HG03175 (cell line): Measurements from ENCODE around the gene DCP1B.
"Not testable (repeated sequence)": the region's sequence is repeated elsewhere in the genome, so short reads cannot be mapped to it uniquely, and the experiment has no call there.

Source experiments
- ATAC-seq: cut with Tn5 transposase; IDR thresholded peaks from one replicate; pipeline ENCODE4 v1.9.1; 2021; ENCODE audit warnings: mild to moderate bottlenecking, moderate library complexity; ENCODE audit not compliant: unreplicated experiment

Gene DCP1B

GRCh38 chr12:1978078-1978862 lies 26.0 kb downstream of the DCP1B start:
- ATAC-seq, result no peak

DNA sequence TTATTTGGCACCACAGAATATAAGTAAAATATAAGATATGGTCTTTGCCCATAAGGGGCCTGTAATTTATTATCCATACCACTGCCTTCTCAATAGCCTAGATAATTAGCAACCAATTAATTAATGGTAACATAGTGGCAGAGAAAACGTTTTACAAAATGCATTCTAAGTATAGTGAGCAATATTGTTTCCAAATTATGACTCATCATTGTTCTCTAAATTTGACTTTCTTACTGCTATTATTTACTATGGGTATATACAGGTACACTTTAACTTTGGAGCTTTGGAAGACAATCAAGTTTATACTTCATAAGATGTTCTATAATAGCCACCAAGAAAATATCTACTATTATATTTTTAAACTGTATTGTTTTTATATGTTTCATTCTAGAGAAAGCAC lies 26.7 kb downstream of the DCP1B start:
- ATAC-seq, result no peak

GRCh38 chr12:1977109-1977508 lies 27.1 kb downstream of the DCP1B start:
- ATAC-seq, result no peak

DNA sequence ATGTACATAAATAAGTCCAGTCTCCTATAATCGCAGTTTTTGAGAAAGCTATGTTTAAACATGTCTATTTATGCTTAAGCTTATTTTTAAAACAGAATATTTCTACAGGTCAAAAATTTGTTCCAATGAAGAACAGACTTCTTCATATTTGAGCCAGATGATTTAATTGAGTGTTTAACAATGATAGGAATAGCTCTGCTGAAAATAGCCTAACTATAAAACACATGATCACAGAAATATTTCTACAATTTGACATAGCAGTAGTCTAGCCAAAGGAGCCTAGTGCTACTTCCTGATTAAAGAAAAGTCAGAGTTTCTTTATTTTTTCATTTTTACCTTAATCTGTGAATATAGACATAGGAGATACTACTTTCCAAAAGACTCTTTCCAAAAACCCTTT lies 29.4 kb downstream of the DCP1B start:
- ATAC-seq, result no peak

DNA sequence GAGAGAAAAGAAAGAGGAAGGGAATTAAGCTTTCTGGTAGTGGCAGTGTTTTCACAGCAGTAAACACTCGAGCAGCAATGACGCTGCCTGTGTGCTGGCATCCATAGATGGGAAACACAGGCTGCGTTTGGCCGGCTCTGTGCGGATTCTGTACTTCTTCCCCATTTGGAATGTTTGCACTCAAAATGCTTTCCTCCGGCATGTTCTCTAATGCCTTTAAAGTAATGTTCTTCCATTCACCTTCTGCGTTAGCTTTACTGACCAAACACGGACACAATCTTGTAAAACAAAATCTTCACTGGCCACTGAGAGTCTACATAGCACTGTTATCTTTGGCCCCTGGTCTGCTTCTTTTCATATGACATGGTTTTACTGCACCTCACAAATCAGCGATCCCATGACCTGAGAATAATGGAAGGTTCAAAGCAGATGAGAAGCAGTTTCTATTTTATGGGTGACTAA lies 31.4 kb downstream of the DCP1B start:
- no peak for ATAC-seq

DNA sequence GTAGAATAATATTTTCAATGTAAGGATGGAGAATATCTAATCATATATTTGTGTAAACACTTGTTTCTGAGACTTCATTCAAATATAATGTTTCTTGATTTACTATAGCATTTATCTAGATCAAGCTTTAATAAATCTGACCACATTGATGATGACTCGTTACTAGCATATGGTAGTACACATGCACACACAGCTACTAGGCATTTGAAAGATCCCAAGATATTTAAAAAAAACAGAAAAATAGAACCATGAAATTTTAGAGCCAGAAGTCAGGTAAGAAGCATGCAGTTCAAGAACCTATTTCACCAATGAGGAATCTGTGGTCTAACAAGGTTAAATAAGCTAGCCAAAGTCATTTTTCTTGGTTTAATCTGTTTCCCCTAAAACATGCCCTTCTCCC lies 32.0 kb downstream of the DCP1B start:
- no peak for ATAC-seq

DNA sequence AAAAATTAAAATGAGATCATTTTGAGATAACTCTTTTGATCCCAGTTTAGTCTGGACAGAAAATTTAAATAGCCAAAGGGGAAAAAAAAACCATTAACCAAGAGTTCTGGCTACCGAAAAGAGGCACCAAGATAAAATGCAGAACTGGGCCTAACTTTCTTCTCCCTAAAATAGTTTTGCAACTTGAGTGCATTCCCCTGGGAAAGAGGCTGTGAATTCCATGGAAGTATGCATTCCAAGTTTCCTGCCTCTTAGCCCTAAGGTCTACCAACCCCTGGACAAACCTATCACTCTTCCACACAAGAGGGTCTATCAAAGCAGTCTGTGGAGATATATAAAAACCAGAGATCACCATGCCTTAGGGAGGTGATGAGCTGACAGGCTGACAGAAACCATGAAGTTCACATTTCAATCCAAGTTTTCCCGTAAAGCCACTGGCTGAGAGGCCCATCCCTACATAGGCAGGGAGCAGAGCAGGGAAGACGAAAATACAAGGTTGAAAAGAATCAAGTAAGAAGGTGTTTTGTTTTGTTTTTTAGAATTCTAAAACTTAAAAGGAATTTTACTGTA lies 33.8 kb downstream of the DCP1B start:
- no peak for ATAC-seq

DNA sequence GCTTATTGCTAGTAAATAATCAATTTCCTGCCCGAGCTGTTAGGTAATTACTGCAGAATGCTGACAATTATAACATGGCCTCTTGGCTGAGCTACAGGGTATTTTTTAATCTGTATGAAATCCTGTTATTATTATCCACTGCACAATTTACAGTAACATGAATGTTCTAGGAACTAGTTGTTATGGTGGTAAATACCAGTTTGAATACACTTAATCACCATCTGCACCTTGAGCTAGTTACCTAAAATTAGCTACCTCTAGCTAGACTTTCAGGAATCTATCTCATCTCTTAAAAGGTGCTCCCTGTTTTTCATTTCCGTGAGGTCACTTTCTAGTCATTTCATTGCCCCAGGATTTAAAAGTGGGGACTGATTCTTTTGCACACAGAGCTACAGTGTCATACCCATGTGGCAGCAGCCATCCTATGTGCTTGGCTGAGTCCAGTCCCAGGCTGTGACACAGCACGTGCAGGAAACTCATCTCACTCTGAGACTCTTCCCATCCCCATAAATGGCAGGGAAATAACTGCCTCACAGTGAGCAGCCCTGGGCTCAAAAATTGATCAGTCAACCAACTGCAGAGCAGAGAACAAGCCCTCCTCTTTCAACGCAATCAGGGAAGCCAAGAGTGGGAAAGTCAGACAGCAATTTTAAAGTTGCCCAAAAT lies 37.6 kb downstream of the DCP1B start:
- no peak for ATAC-seq

DNA sequence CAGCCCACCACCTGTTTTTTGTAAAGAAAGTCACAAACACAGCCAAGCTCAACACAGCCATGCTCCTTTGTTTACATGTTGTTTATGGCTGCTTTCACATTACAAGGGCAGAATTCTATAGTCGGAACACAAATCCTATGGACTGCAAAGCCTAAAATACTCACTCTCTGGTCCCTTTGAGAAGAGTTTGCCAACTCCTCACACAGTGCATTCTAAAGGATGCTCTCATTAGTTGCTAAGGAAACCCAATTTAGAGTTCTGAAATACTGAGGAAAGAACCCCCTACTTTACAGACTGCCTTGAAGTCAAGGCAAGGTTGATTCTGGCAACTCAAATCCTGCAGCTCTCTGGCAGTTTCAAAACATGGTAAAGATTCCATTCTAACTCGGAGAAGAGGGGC lies 38.3 kb downstream of the DCP1B start:
- ATAC-seq, result no peak

DNA sequence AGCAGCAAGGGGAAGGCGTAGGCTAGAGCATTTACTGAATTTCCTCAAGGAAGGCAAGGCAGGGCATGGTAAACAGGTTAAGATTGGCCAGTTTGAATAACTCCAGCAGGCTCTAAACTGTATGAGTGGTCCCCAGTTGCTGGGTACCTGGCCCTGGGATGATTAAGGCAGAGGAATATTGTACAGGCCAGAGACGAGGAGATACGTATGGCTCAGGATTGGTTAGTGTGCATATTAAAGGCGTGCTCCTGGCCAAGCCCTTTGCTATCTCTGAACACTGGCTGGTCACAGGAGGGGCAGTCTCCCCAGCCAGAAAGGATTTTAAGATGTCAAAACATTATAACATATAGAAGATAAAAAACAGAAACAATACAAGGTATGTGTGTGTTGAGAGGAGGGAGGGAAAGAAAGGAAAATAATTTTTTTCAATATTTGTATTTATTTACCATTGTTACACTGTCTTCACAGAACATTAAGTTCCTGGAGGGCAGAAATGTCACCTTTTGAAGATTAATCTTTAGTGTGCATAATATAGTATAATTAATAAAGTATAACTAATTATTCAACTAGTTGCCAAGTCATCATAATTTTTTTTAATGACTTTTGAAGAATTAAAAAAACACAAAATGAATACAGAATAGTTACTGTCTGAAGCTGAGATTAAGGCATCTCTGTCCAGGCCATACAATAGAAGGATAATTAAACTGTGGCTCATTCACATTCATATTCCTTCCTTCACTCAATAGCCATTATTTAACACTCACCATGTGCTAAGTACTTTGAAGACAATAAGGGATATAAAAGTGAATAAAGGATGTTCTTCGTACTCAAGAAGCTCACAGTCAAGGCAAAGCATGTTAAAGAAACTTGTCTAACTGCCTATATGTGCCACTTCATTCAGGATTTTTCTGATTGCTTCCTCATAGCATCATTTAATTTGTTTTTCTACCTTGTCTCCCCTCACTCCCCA lies 41.9 kb downstream of the DCP1B start:
- ATAC-seq, result no peak

DNA sequence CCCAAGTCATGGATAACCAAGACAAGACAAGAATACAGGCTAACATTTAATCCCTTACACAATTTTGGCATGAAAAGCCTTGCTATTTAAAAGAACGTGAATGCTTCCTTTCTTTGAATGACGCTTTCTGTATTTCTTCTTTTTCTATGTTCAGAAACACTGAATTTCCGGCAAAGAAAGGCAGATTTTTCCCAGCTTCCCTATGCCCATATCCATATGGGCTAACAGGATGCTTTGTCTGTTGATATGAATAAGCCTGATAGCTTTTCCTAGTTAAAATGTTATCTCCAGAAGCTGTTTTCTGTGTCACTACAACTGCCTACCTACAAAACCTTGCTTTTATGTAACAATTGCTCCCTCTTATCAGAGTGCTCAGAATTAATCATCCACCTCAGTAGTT lies 47.5 kb downstream of the DCP1B start:
- no peak for ATAC-seq

- ATAC-seq, result no peak
Observed at GRCh38 chr12:1949771-1950470, 54.3 kb downstream of the DCP1B start.

DNA sequence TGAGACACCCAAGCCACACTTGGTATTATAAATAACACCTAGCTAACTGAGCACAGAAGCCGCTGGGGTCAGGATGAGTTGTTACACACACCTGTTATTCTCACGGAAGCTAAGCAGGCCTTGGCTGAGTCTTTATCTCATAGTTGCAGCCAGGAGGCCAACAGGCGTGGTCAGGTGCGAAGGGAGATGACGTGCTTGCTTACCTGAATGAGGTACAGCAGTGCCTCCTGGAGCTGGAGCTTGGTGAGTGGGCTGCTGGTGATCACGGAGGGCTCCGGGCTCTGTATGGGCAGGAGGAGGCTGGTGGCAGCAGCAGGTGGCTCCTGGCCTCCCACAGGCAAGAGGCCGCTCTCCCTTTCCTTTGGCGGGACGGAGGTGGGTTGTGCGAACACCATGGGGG lies 55.4 kb downstream of the DCP1B start:
- no peak for ATAC-seq

DNA sequence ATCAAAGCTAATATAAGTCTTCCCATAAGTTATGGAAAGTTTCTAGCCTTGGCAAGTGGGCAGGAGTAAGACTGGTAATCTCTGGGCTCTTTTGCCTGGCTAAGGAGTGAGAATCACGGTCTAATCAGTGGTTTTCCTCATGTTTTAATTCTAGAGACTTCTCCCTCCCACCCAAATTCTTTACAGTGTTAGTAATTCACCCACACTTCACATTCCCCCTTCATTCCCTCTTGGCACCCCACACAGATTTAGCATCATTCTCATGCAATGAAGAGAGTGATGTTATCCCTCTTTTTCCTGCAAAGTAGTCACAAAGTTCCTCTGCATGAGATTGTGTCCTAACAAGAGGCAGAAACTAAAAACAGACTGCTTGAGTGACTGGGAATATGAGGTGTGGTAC lies 57.2 kb downstream of the DCP1B start:
- no peak for ATAC-seq

DNA sequence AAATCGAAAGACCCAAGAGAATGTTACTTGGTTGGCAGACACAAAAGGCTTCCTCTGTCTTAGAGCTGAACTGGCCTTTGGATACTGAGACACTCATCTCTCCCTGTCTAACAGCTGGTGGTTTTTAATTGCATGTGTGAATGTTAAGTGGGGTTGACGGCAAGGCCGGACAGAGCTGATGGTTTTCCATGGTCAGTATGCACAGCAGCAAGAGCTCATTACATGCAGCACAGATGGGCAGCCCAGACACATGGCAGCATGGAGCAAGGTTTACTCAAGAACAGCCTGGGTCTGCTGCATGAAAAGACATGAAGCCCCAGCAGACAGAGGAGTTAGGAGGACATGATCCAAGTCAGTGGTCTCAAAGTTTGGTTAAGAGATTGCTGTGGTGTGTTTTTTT lies 58.0 kb downstream of the DCP1B start:
- ATAC-seq, result no peak

- ATAC-seq, result not testable (repeated sequence)
Observed at GRCh38 chr12:1945502-1945901, 58.8 kb downstream of the DCP1B start.

DNA sequence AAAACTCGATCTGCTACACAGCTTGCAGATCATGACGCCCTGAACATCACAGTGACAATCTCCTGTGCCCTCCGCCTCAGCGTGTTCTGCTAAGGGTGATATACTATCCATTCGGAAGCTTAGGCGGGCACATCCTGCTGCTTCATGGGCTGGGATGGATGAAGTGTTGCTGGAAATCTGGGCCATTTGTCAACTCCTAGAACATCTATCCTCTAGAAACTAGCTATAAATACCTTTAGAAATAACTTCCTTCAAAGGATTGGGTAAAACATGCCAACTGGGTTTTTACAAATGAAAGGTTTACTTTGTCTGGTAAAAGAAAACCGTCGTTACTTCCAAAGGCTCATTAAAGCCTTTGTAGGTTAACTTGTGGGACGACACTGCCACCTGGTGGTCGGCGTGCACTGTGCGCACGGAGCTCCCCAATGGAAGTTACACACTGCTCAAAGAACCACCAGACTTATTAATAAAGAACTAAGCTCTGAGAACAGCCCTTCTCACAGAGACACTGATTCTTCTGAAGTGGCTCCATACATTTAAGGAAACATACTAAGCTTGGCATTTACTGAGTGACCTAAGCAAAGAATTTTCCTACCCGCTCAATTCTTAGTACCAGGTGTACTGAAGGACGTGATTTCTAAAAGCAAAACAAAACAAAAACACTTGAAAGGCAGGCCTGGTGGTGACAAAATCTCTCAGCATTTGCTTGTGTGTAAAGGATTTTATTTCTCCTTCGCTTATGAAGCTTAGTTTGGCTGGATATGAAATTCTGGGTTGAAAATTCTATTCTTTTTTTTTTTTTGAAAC lies 64.3 kb downstream of the DCP1B start:
- ATAC-seq, result no peak

- ATAC-seq, result no peak
Observed at GRCh38 chr12:1939331-1939730, 64.9 kb downstream of the DCP1B start.

- ATAC-seq, result no peak
Observed at GRCh38 chr12:1937481-1938224, 66.6 kb downstream of the DCP1B start.
